H1 (cell line): ENCODE measurements around the gene NPFFR2. TPM values are rescaled to one million over a fixed set of nuclear protein-coding genes. Genes with fewer than 3 reads are reported as not detected.

ENCODE experiments used
- CTCF ChIA-PET: fragments of 300-600 bp; sonication (Branson Sonifier 250); formaldehyde crosslinking; loops from one replicate; lab custom pipeline; 2021; ENCODE audit not compliant: partially characterized antibody; lab: Charles Lee
- POLR2A ChIA-PET: fragments of 300-600 bp; sonication (Branson Sonifier 250); formaldehyde crosslinking; loops from one replicate; lab custom pipeline; 2021; ENCODE audit warnings: inconsistent platforms; ENCODE audit not compliant: partially characterized antibody; lab: Charles Lee
- DNase-seq, 2 experiments: peaks; one replicate each; pipeline versions ENCODE4 v3.0.0 to v3.0.0-alpha.2; 2010 to 2022; ENCODE audit warnings: low spot score in 2 of 2, low read depth in 1 of 2, mixed read lengths in 1 of 2
- FAIRE-seq: peaks from 2 replicates; lab custom pipeline; 2011; peaks lifted over from hg19 to GRCh38; lab: Jason Lieb, UNC
- H2AFZ ChIP-seq: 2 replicates; pipeline ENCODE4 v1.8.1; 2012; ENCODE audit warnings: low read length, inconsistent platforms
- H2AK5ac ChIP-seq: 2 replicates; pipeline ENCODE4 v1.6.1; 2013; ENCODE audit warnings: low read depth, low read length
- H2BK120ac ChIP-seq: replicated peaks from 2 replicates; pipeline ENCODE3; 2013; ENCODE audit warnings: low read depth, low read length, inconsistent platforms
- H2BK12ac ChIP-seq: 2 replicates; pipeline ENCODE4 v1.6.1; 2013; ENCODE audit warnings: low read depth, low read length
- H2BK15ac ChIP-seq: 2 replicates; pipeline ENCODE4 v1.6.1; 2013; ENCODE audit warnings: low read length
- H2BK20ac ChIP-seq: 2 replicates; pipeline ENCODE4 v1.6.1; 2013; ENCODE audit warnings: low read length
- H2BK5ac ChIP-seq: 2 replicates; pipeline ENCODE4 v1.6.1; 2013; ENCODE audit warnings: low read depth, low read length
- H3K14ac ChIP-seq: 2 replicates; pipeline ENCODE4 v1.6.1; 2013; ENCODE audit warnings: inconsistent platforms; ENCODE audit not compliant: insufficient read length
- H3K18ac ChIP-seq: 2 replicates; pipeline ENCODE4 v1.6.1; 2013; ENCODE audit warnings: low read length; ENCODE audit errors: extremely low read depth
- H3K23ac ChIP-seq: 2 replicates; pipeline ENCODE4 v1.6.1; 2013; ENCODE audit warnings: inconsistent platforms; ENCODE audit not compliant: insufficient read length
- H3K23me2 ChIP-seq: 2 replicates; pipeline ENCODE4 v1.6.1; 2013; ENCODE audit warnings: low read depth, low read length
- H3K27ac ChIP-seq: 2 replicates; pipeline ENCODE4 v1.6.1; 2011; ENCODE audit warnings: low read depth, low read length, inconsistent platforms
- H3K27me3 ChIP-seq, 4 experiments: replicated peaks in 1 of 4; 1 replicate in 1 of 4; 2 replicates in 3 of 4; pipeline versions ENCODE4 v1.6.1 to v1.8.1; 2011 to 2013; ENCODE audit warnings: low read length in 3 of 4, mild to moderate bottlenecking in 3 of 4, inconsistent platforms in 2 of 4, mixed read lengths in 2 of 4, moderate library complexity in 1 of 4; ENCODE audit not compliant: control insufficient read depth in 3 of 4, insufficient read depth in 3 of 4; ENCODE audit errors: extremely low read depth in 1 of 4
- H3K36me3 ChIP-seq, 4 experiments: 2 replicates each; pipeline versions ENCODE4 v1.6.1 to v1.8.1; 2011 to 2013; ENCODE audit warnings: mild to moderate bottlenecking in 4 of 4, low read length in 3 of 4, moderate library complexity in 2 of 4, control low read depth in 1 of 4, inconsistent platforms in 1 of 4; ENCODE audit not compliant: insufficient read depth in 4 of 4, control insufficient read depth in 2 of 4
- H3K4ac ChIP-seq: replicated peaks from 2 replicates; pipeline ENCODE3; 2013; ENCODE audit warnings: low read length, low read depth, mixed read lengths, inconsistent platforms; ENCODE audit not compliant: insufficient read length
- H3K4me1 ChIP-seq, 4 experiments: replicated peaks in 1 of 4; 1 replicate in 1 of 4; 2 replicates in 3 of 4; pipeline versions ENCODE4 v1.6.1 to v1.8.1; 2011 to 2013; ENCODE audit warnings: low read length in 3 of 4, inconsistent platforms in 2 of 4, mixed read lengths in 1 of 4; ENCODE audit not compliant: insufficient read depth in 4 of 4, control insufficient read depth in 3 of 4
- H3K4me2 ChIP-seq, 2 experiments: 2 replicates each; pipeline versions ENCODE4 v1.6.1 to v1.8.1; 2011 to 2013; ENCODE audit warnings: low read depth in 2 of 2, low read length in 2 of 2, control low read depth in 1 of 2, inconsistent platforms in 1 of 2, mild to moderate bottlenecking in 1 of 2; ENCODE audit not compliant: insufficient read depth in 1 of 2
- H3K4me3 ChIP-seq, 4 experiments: fragments of 200-600, 300-600 bp in 1 of 4; sonication (generic), shearing (Covaris generic), sonication (Bioruptor Twin) in 1 of 4; 2 replicates each; pipeline versions ENCODE4 v1.5.1 to v1.8.1; 2011 to 2016; ENCODE audit warnings: low read length in 4 of 4, low read depth in 3 of 4, control low read depth in 2 of 4, inconsistent platforms in 2 of 4, mild to moderate bottlenecking in 2 of 4, mixed read lengths in 1 of 4, moderate library complexity in 1 of 4; ENCODE audit not compliant: insufficient read depth in 2 of 4; ENCODE audit errors: extremely low read depth in 1 of 4
- H3K56ac ChIP-seq: replicated peaks from 2 replicates; pipeline ENCODE3; 2013; ENCODE audit warnings: low read depth, mild to moderate bottlenecking, mixed read lengths, low read length, inconsistent platforms; ENCODE audit not compliant: insufficient read length
- H3K79me1 ChIP-seq: 2 replicates; pipeline ENCODE4 v1.6.1; 2013; ENCODE audit warnings: low read depth, low read length, control low read depth
- H3K79me2 ChIP-seq, 2 experiments: 2 replicates each; pipeline versions ENCODE4 v1.6.1 to v1.8.1; 2012 to 2013; ENCODE audit warnings: low read length in 2 of 2, mild to moderate bottlenecking in 2 of 2, inconsistent platforms in 1 of 2; ENCODE audit not compliant: insufficient read depth in 2 of 2, control insufficient read depth in 1 of 2
- H3K9ac ChIP-seq, 4 experiments: replicated peaks in 1 of 4; 1 replicate in 1 of 4; 2 replicates in 3 of 4; pipeline versions ENCODE4 v1.6.1 to v1.8.1; 2011 to 2013; ENCODE audit warnings: low read depth in 3 of 4, low read length in 3 of 4, control low read depth in 2 of 4, mild to moderate bottlenecking in 2 of 4, moderate library complexity in 2 of 4, inconsistent platforms in 1 of 4; ENCODE audit errors: extremely low read depth in 1 of 4
- H3K9me3 ChIP-seq, 2 experiments: 2 replicates each; pipeline versions ENCODE4 v1.6.1 to v1.8.1; 2012 to 2013; ENCODE audit warnings: mild to moderate bottlenecking in 2 of 2, moderate library complexity in 2 of 2, control low read depth in 1 of 2, inconsistent platforms in 1 of 2, low read depth in 1 of 2, low read length in 1 of 2, mixed read lengths in 1 of 2; ENCODE audit not compliant: insufficient read depth in 2 of 2
- H4K20me1 ChIP-seq, 2 experiments: replicated peaks in 1 of 2; 2 replicates each; pipeline versions ENCODE3 to v1.8.1; 2011 to 2013; ENCODE audit warnings: inconsistent platforms in 2 of 2, low read length in 2 of 2, mild to moderate bottlenecking in 1 of 2; ENCODE audit not compliant: insufficient read depth in 2 of 2, control insufficient read depth in 1 of 2
- H4K5ac ChIP-seq: 2 replicates; pipeline ENCODE4 v1.6.1; 2013; ENCODE audit warnings: low read length, low read depth, mixed read lengths, inconsistent platforms; ENCODE audit not compliant: insufficient read length
- H4K8ac ChIP-seq: 2 replicates; pipeline ENCODE4 v1.8.0; 2013; ENCODE audit warnings: mild to moderate bottlenecking, moderate library complexity, low read length, inconsistent platforms; ENCODE audit not compliant: insufficient read depth; ENCODE audit errors: extremely low read depth
- H4K91ac ChIP-seq: replicated peaks from 2 replicates; pipeline ENCODE3; 2013; ENCODE audit warnings: low read length, mixed read lengths, inconsistent platforms; ENCODE audit not compliant: insufficient read length
- CREB1 ChIP-seq: IDR thresholded peaks from 2 replicates; pipeline ENCODE4 v1.6.1; 2012; ENCODE audit warnings: inconsistent platforms
- CTCF ChIP-seq, 3 experiments: IDR thresholded peaks; 1 replicate in 2 of 3; 2 replicates in 1 of 3; pipeline versions ENCODE4 v1.5.1 to v1.6.1; 2011; ENCODE audit warnings: low read length in 3 of 3, mild to moderate bottlenecking in 3 of 3, inconsistent platforms in 2 of 3, low read depth in 1 of 3, moderate library complexity in 1 of 3; ENCODE audit not compliant: insufficient read depth in 1 of 3; ENCODE audit errors: control extremely low read depth in 1 of 3
- GTF2F1 ChIP-seq: IDR thresholded peaks from 2 replicates; pipeline ENCODE4 v1.6.1; 2012; ENCODE audit warnings: low read depth, low read length, improper control_type of control experiment, borderline replicate concordance
- MAX ChIP-seq: IDR thresholded peaks from 2 replicates; pipeline ENCODE4 v1.6.1; 2012; ENCODE audit warnings: inconsistent platforms
- NANOG ChIP-seq: IDR thresholded peaks from 2 replicates; pipeline ENCODE4 v1.6.1; 2011; ENCODE audit warnings: low read length, low read depth, mild to moderate bottlenecking, inconsistent platforms; ENCODE audit not compliant: insufficient read depth, poor library complexity, severe bottlenecking
- POLR2AphosphoS5 ChIP-seq: IDR thresholded peaks from 2 replicates; pipeline ENCODE4 v1.6.1; 2011; ENCODE audit warnings: low read depth, low read length
- RNF2 ChIP-seq: fragments of 200-900, 300-1000 bp; sonication (generic); IDR thresholded peaks from 2 replicates; pipeline ENCODE4 v1.7.1; 2016; ENCODE audit warnings: borderline replicate concordance, low read depth, mild to moderate bottlenecking, antibody characterized with exemption, low read length; ENCODE audit not compliant: poor library complexity, severe bottlenecking; ENCODE audit errors: missing control alignments
- SIRT6 ChIP-seq: IDR thresholded peaks from one replicate; pipeline ENCODE4 v1.7.1; 2012; ENCODE audit warnings: low read length, inconsistent platforms
- SRF ChIP-seq: IDR thresholded peaks from 2 replicates; pipeline ENCODE4 v1.6.1; 2011; ENCODE audit warnings: mild to moderate bottlenecking, low read depth, low read length, moderate library complexity
- TEAD4 ChIP-seq: IDR thresholded peaks from 2 replicates; pipeline ENCODE4 v1.6.1; 2012; ENCODE audit warnings: low read depth, low read length, inconsistent platforms, mixed read lengths
- polyA plus RNA-seq, 7 experiments: library from polyadenylated mRNA; depleted of rRNA in 3 of 7; stranded (reverse) in 5 of 7; unstranded in 2 of 7; fragments of >200 nt in 5 of 7; fragments of 200-250 nt in 2 of 7; gene quantifications; 1 replicate in 5 of 7; 2 replicates in 1 of 7; 4 replicates in 1 of 7; pipeline versions ENCODE4 v1.2.1 to v1.2.3, GENCODE V29; 2011 to 2013; ENCODE audit warnings: missing spikeins in 2 of 7, mixed read lengths in 2 of 7
- total RNA-seq: library from RNA; stranded (reverse); fragmentation: NEBNext Ultra II Directional; extraction: Animal tissue kit (Norgen Biotek cat#: 25700); gene quantifications from 2 replicates; pipeline ENCODE4 v1.2.1, GENCODE V29; 2021

NPFFR2 gene
- total and polyA plus RNA-seq, 2 of the 8 experiments (the other 6 are each of a cell fraction or from before 2014, with no cell fraction given): 0.26 to 0.53 TPM

GRCh38 chr4:72152731-72153130 is 120.9 kb downstream of the NPFFR2 start:
- Histone ChIP-seq H3K79me2 (no peaks in the 10 kb centered on the region), H4K20me1 (no peaks in the 10 kb centered on the region), H3K23me2 (no peaks in the 10 kb centered on the region), H2BK120ac (peak overlapping the region; percentile 7), H4K5ac (no peak overlapping the region), H3K4me3 (no peak overlapping the region; a peak in 1 of 8 replicates), H3K79me1 (no peaks in the 10 kb centered on the region), H3K14ac (no peak overlapping the region), H3K56ac (no peak overlapping the region), H3K4me1 (peaks cover 0 to 9% (median 4%) of the 10 kb centered on the region in 4 experiments; a peak in 3 of 7 replicates), H2BK15ac (no peak overlapping the region), H3K23ac (no peak overlapping the region), H2BK12ac (no peak overlapping the region), H3K4me2 (no peak overlapping the region), H3K9ac (no peak overlapping the region), H3K9me3 (peaks cover 0 to 9% of the 10 kb centered on the region in 2 experiments; a peak in 2 of 4 replicates), H2AFZ (no peak overlapping the region), H3K18ac (no peak overlapping the region; the same call in 1 of the 2 replicates), H4K91ac (no peak overlapping the region), H2BK5ac (peak overlapping the region; percentile 82; the same call in 1 of the 2 replicates), H2AK5ac (no peak overlapping the region), H3K27ac (no peak overlapping the region), H4K8ac (no peak overlapping the region), H2BK20ac (no peak overlapping the region), H3K4ac (no peak overlapping the region), H3K27me3 (no peaks in the 10 kb centered on the region), H3K36me3 (no peaks in the 10 kb centered on the region; a peak in 1 of 8 replicates)
- DNase-seq: no peak
- ChIA-PET POLR2A (no interaction called here), CTCF (no interaction called here)
- TF ChIP-seq TEAD4 (no peak), SIRT6 (no peak), CTCF (IDR thresholded peaks at IDR 0.05; ENCODE audit: control extremely low read depth in 1 of 3, insufficient read depth in 1 of 3, low read depth in 1 of 3, low read length in 3 of 3) (no peak), CREB1 (no peak), GTF2F1 (no peak), NANOG (no peak), POLR2AphosphoS5 (no peak), MAX (no peak), RNF2 (no peak), SRF (no peak)
- no peak for FAIRE-seq
